ENCODE results near the gene L3MBTL2. TPM values are rescaled to one million over a fixed set of nuclear protein-coding genes. Genes with fewer than 3 reads are reported as not detected.

The L3MBTL2 gene
- total RNA-seq, 5 donors from 2014 or later (not counting 1 experiment from before 2014, with no cell fraction given), result 31.5 to 46.1 (median 42.1) TPM

DNA sequence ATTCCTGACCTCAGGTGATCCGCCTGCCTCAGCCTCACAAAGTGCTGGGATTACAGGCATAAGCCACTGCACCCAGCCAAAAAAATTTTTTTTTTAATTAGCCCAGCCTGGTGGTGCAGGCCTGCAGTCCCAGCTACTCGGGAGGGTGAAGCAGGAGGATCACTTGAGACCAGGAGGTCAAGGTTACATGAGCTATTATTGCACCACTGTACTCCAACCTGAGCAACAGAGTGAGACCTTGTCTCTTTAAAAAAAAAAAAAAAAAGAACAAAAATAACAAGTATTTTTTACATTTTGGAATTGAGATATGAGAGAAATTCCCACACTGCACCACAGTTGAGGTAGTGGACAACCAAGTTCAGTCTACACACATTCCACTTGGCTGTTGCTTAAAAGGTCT, 13.6 kb upstream of the L3MBTL2 start:
- no peak for ATAC-seq (replicated peaks in 1 of 4)
- H3K4me1 ChIP-seq (ENCODE audit: control insufficient read depth in 1 of 2, extremely low read depth in 1 of 2, insufficient read depth in 2 of 2, low read length in 2 of 2), result no peaks in the 10 kb centered on the region
- DNase-seq, result no peak
- ChIA-PET CTCF (no interaction called here), POLR2A (no interaction called here)
- no peak overlapping the region for H3K4me3 Mint-ChIP-seq
- no peaks in the 10 kb centered on the region for H3K9me3 ChIP-seq
- H3K27ac Mint-ChIP-seq, result no peak overlapping the region
- H3K9me3 Mint-ChIP-seq, result no peaks in the 10 kb centered on the region
- H3K36me3 Mint-ChIP-seq, result no peaks in the 10 kb centered on the region
- no peaks in the 10 kb centered on the region for H3K36me3 ChIP-seq (ENCODE audit: control insufficient read depth in 2 of 2, extremely low read depth in 1 of 2, insufficient read depth in 1 of 2, low read length in 1 of 2)
- no peaks in the 10 kb centered on the region for H3K27me3 ChIP-seq (replicated peaks in 1 of 2; ENCODE audit: control insufficient read depth in 2 of 2, extremely low read depth in 1 of 2, insufficient read depth in 2 of 2, low read length in 1 of 2)
- H3K4me1 Mint-ChIP-seq, result peaks cover 0 to 2% (median under 1%) of the 10 kb centered on the region in 3 donors
- no peak overlapping the region for H3K27ac ChIP-seq (ENCODE audit: low read length)
- no peak overlapping the region for H3K4me3 ChIP-seq (ENCODE audit: control insufficient read depth in 1 of 2, extremely low read depth in 1 of 2, low read length in 1 of 2)
- H3K27me3 Mint-ChIP-seq, result no peaks in the 10 kb centered on the region
- WGBS (ENCODE audit: insufficient coverage), result 71% methylated on average over 1 of the region's 2 CpGs

DNA sequence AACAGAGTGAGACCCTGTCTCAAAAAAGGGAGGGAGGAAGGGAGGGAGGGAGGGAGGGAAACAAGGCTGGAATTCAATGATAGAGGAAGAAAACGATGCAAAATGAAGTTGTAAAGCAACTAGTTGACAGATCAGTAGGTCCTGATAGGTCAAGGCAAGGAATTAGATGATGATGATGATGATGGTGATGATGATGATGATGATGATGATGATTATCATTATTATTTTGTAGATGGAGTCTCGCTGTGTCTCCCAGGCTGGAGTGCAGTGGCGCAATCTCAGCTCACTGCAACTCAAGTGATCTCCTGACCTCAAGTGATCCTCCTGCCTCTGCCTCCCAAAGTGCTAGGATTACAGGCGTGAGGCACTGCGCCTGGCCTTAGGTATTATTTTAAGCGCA, 11.3 kb upstream of the L3MBTL2 start:
- Mint-ChIP-seq H3K27ac (peak overlapping the region in 1 of 2 donors; percentile 66), H3K36me3 (no peaks in the 10 kb centered on the region), H3K27me3 (no peaks in the 10 kb centered on the region), H3K9me3 (no peaks in the 10 kb centered on the region), H3K4me3 (no peak overlapping the region), H3K4me1 (peaks cover 11 to 15% (median 12%) of the 10 kb centered on the region in 3 donors)
- Histone ChIP-seq H3K4me1 (ENCODE audit: control insufficient read depth in 1 of 2, extremely low read depth in 1 of 2, insufficient read depth in 2 of 2, low read length in 2 of 2) (peaks cover 8 to 18% of the 10 kb centered on the region in 2 experiments), H3K36me3 (ENCODE audit: control insufficient read depth in 2 of 2, extremely low read depth in 1 of 2, insufficient read depth in 1 of 2, low read length in 1 of 2) (no peaks in the 10 kb centered on the region), H3K4me3 (ENCODE audit: control insufficient read depth in 1 of 2, extremely low read depth in 1 of 2, low read length in 1 of 2) (no peak overlapping the region), H3K27ac (ENCODE audit: low read length) (no peak overlapping the region), H3K27me3 (replicated peaks in 1 of 2; ENCODE audit: control insufficient read depth in 2 of 2, extremely low read depth in 1 of 2, insufficient read depth in 2 of 2, low read length in 1 of 2) (no peaks in the 10 kb centered on the region), H3K9me3 (no peaks in the 10 kb centered on the region)
- ATAC-seq (replicated peaks in 1 of 4) (no peak), DNase-seq (no peak)
- WGBS (ENCODE audit: insufficient coverage), result 92% methylated on average over 4 of the region's 6 CpGs
- ChIA-PET POLR2A (no interaction called here), CTCF (no interaction called here)

DNA sequence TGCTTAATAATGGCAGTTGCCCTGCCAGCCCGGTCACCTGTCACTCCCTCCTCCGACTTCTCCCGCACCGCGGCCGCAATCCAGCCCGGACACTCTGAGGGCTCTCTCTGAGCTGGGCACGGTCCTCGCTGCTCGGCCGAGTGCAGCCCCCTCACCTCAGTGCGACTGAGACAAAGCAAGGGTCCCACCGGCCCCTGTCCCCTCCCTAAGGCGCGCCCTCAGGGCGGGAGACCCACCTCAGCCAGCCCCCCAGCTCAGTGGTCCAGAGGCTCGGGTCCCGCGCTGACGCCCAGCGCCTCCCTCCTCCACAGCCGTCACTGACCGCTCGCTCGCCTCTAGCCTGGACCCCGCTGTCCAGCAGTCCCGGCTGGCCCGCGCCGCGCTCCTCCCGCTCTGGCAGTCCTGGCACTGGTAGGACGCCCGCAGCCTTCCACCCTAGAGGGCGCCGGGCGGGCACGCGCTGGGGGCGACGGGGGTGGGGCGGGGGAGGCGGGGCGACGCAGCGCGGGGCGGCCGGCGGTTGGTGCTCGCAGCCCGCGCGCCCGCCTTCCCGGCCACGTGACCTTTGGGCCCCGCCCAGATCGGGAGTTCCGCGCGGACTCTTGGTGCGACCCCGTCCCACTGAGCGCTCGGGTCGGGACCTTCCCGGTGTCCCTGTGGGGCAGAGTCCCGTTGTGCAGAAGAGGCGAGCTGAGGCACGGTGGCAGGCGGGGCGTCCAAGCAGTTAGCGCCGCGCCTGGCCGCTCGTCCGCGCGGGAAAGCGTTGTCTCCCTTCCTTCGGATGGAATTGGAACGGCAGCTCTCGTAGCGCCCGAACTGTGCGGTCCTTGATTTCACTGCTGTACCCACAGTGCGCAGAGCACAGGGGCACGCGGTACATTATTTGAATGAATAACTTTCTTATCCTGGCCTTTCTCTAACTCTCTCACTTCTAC, 7.8 kb upstream of the L3MBTL2 start:
- CTCF ChIA-PET, result interaction anchor here (0.6 to 1.6 kb wide), 3 partner anchors 10 to 115 kb away, joined by 4 to 9 read pairs (median 4); no protein-coding TSS in a partner anchor

DNA sequence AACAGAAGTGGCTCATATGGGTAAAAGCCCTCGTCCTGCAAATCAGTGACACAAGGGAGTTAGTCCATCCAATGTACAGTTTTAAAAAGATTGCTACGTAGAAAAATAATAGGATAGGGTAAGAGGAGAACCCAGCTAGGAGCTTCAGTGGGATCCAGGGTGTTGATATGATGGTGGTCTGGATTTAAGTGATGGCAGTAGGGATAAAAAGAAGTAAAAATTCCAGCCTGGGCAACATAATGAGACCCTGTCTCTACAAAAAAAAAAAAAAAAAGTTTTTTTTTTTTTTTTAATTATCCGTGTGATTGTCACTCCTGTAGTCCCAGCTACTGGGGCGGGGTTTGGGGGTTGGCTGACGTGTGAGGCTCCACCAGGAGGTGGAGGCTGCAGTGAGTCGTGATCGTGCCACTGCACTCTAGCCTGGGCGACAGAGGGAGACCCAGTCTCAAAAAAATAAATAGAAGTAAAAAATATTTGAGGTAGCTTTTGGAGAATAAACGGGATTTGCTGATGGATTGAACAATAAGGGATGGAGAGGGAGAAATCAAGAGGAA, 7.0 kb upstream of the L3MBTL2 start:
- 2% methylated on average over 7 of the region's 9 CpGs for WGBS (ENCODE audit: insufficient coverage)
- POLR2A ChIA-PET, result no interaction called here
- no peak overlapping the region for H3K27ac ChIP-seq (ENCODE audit: low read length)
- Mint-ChIP-seq H3K27ac (peak overlapping the region in 1 of 2 donors; percentile 34), H3K9me3 (no peaks in the 10 kb centered on the region), H3K36me3 (no peaks in the 10 kb centered on the region), H3K27me3 (no peaks in the 10 kb centered on the region), H3K4me1 (peaks cover 11 to 20% (median 11%) of the 10 kb centered on the region in 3 donors), H3K4me3 (peak overlapping the region; percentile 88 to 91 (median 89))
- peaks cover 9 to 18% of the 10 kb centered on the region in 2 experiments for H3K4me1 ChIP-seq (ENCODE audit: control insufficient read depth in 1 of 2, extremely low read depth in 1 of 2, insufficient read depth in 2 of 2, low read length in 2 of 2)
- H3K27me3 ChIP-seq (replicated peaks in 1 of 2; ENCODE audit: control insufficient read depth in 2 of 2, extremely low read depth in 1 of 2, insufficient read depth in 2 of 2, low read length in 1 of 2), result peaks cover 0 to 4% of the 10 kb centered on the region in 2 experiments
- peak overlapping the region; percentile 86 to 87 for H3K4me3 ChIP-seq (ENCODE audit: control insufficient read depth in 1 of 2, extremely low read depth in 1 of 2, low read length in 1 of 2)
- CTCF ChIA-PET, result interaction anchor here (0.6 to 1.6 kb wide), 5 partner anchors 9 to 401 kb away, joined by 3 to 9 read pairs (median 4); no protein-coding TSS in a partner anchor
- H3K36me3 ChIP-seq (ENCODE audit: control insufficient read depth in 2 of 2, extremely low read depth in 1 of 2, insufficient read depth in 1 of 2, low read length in 1 of 2), result no peaks in the 10 kb centered on the region
- H3K9me3 ChIP-seq, result no peaks in the 10 kb centered on the region
- DNase-seq (peak in 30 of 35 experiments; percentile 13 to 67 (median 37)), ATAC-seq (replicated peaks in 1 of 4) (peak; percentile 30 to 47 (median 33))

More for the DNA sequence above, 7.8 kb upstream of the L3MBTL2 start:
- Histone ChIP-seq H3K4me1 (ENCODE audit: control insufficient read depth in 1 of 2, extremely low read depth in 1 of 2, insufficient read depth in 2 of 2, low read length in 2 of 2) (peaks cover 9 to 18% of the 10 kb centered on the region in 2 experiments), H3K27ac (ENCODE audit: low read length) (no peak overlapping the region), H3K4me3 (ENCODE audit: control insufficient read depth in 1 of 2, extremely low read depth in 1 of 2, low read length in 1 of 2) (peak overlapping the region; percentile 86 to 87), H3K9me3 (no peaks in the 10 kb centered on the region), H3K27me3 (replicated peaks in 1 of 2; ENCODE audit: control insufficient read depth in 2 of 2, extremely low read depth in 1 of 2, insufficient read depth in 2 of 2, low read length in 1 of 2) (peaks cover 0 to 4% of the 10 kb centered on the region in 2 experiments), H3K36me3 (ENCODE audit: control insufficient read depth in 2 of 2, extremely low read depth in 1 of 2, insufficient read depth in 1 of 2, low read length in 1 of 2) (no peaks in the 10 kb centered on the region)
- peak overlapping the region; percentile 88 to 91 (median 89) for H3K4me3 Mint-ChIP-seq
- H3K27ac Mint-ChIP-seq, result peak overlapping the region in 1 of 2 donors; percentile 34
- no peaks in the 10 kb centered on the region for H3K27me3 Mint-ChIP-seq
- peak; percentile 89 to 95 (median 94) for ATAC-seq (replicated peaks in 1 of 4)
- H3K36me3 Mint-ChIP-seq, result no peaks in the 10 kb centered on the region
- H3K9me3 Mint-ChIP-seq, result no peaks in the 10 kb centered on the region
- WGBS (ENCODE audit: insufficient coverage), result 1% methylated on average over 89 of the region's 91 CpGs
- peaks cover 11 to 20% (median 11%) of the 10 kb centered on the region in 3 donors for H3K4me1 Mint-ChIP-seq
- peak; percentile 45 to 91 (median 70) for DNase-seq
- POLR2A ChIA-PET, result no interaction called here

DNA sequence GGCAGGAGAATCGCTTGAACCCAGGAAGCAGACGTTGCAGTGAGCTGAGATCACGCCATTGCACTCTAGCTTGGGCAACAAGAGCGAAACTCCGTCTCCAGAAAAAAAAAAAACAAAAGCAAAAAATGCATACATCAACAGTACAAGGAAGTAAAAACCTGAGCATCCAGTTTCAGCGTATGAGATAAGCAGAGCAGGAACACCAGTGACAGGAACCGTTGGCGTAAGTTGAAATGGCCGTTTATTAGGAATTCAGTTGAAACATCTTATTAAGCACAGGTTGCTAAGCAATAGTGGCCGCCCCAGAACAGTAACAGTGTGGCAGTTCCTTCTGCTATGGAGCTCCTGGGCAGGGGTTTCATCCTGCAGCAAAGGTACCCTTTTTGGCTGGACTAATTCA, 4.0 kb upstream of the L3MBTL2 start:
- Histone ChIP-seq H3K27ac (ENCODE audit: low read length) (no peak overlapping the region), H3K36me3 (ENCODE audit: control insufficient read depth in 2 of 2, extremely low read depth in 1 of 2, insufficient read depth in 1 of 2, low read length in 1 of 2) (no peaks in the 10 kb centered on the region), H3K4me3 (ENCODE audit: control insufficient read depth in 1 of 2, extremely low read depth in 1 of 2, low read length in 1 of 2) (no peak overlapping the region), H3K27me3 (replicated peaks in 1 of 2; ENCODE audit: control insufficient read depth in 2 of 2, extremely low read depth in 1 of 2, insufficient read depth in 2 of 2, low read length in 1 of 2) (peaks cover 0 to 4% of the 10 kb centered on the region in 2 experiments), H3K4me1 (ENCODE audit: control insufficient read depth in 1 of 2, extremely low read depth in 1 of 2, insufficient read depth in 2 of 2, low read length in 2 of 2) (peaks cover 9 to 28% of the 10 kb centered on the region in 2 experiments), H3K9me3 (no peaks in the 10 kb centered on the region)
- 43% methylated on average over 6 of the region's 10 CpGs for WGBS (ENCODE audit: insufficient coverage)
- Mint-ChIP-seq H3K4me1 (peaks cover 26 to 37% (median 33%) of the 10 kb centered on the region in 3 donors), H3K9me3 (no peaks in the 10 kb centered on the region), H3K4me3 (no peak overlapping the region), H3K36me3 (peaks cover 3% of the 10 kb centered on the region), H3K27ac (no peak overlapping the region), H3K27me3 (peaks cover 0 to 3% of the 10 kb centered on the region in 2 donors)
- no peak for ATAC-seq (replicated peaks in 1 of 4)
- ChIA-PET POLR2A (interaction anchor here in 1 of 2 donors (0.7 kb wide), 1 partner anchor 250 kb away, joined by 3 read pairs; no protein-coding TSS in a partner anchor), CTCF (no interaction called here)
- no peak for DNase-seq

DNA sequence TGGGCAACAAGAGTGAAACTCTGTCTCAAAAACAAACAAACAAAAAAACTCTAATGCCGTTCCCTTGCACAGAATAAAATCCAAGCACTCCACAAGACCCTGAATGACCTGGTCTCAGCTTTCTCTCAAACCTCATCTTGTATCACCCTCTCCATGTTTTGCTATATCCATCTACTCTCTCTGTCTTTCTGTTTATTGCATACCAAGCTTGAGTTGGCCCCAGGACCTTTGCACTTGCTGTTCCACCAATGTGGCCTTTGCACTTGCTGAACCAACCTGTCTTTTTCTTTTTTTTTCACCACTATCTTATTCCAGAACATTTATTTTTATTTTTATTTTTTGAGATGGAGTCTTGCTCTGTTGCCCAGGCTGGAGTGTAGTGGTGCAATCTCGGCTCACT, 2.0 kb upstream of the L3MBTL2 start:
- Histone ChIP-seq H3K27me3 (replicated peaks in 1 of 2; ENCODE audit: control insufficient read depth in 2 of 2, extremely low read depth in 1 of 2, insufficient read depth in 2 of 2, low read length in 1 of 2) (peaks cover 0 to 4% of the 10 kb centered on the region in 2 experiments), H3K27ac (ENCODE audit: low read length) (no peak overlapping the region), H3K4me1 (ENCODE audit: control insufficient read depth in 1 of 2, extremely low read depth in 1 of 2, insufficient read depth in 2 of 2, low read length in 2 of 2) (peaks cover 6 to 21% of the 10 kb centered on the region in 2 experiments), H3K36me3 (ENCODE audit: control insufficient read depth in 2 of 2, extremely low read depth in 1 of 2, insufficient read depth in 1 of 2, low read length in 1 of 2) (peaks cover 0 to under 1% of the 10 kb centered on the region in 2 donors), H3K9me3 (no peaks in the 10 kb centered on the region), H3K4me3 (ENCODE audit: control insufficient read depth in 1 of 2, extremely low read depth in 1 of 2, low read length in 1 of 2) (no peak overlapping the region)
- H3K36me3 Mint-ChIP-seq, result peaks cover 3% of the 10 kb centered on the region
- 88% methylated on average over 1 of the region's 2 CpGs for whole genome bisulfite sequencing (ENCODE audit: insufficient coverage)
- H3K4me1 Mint-ChIP-seq, result peaks cover 33 to 41% (median 39%) of the 10 kb centered on the region in 3 donors
- ChIA-PET POLR2A (no interaction called here), CTCF (no interaction called here)
- DNase-seq (no peak), ATAC-seq (replicated peaks in 1 of 4) (no peak)
- peaks cover 0 to 3% of the 10 kb centered on the region in 2 donors for H3K27me3 Mint-ChIP-seq
- no peak overlapping the region for H3K4me3 Mint-ChIP-seq
- H3K27ac Mint-ChIP-seq, result no peak overlapping the region
- no peaks in the 10 kb centered on the region for H3K9me3 Mint-ChIP-seq

Data from T-cell (primary cell).